HG03175 (cell line): ENCODE measurements around the gene NTM.

Source experiments
- ATAC-seq: cut with Tn5 transposase; IDR thresholded peaks from one replicate; pipeline ENCODE4 v1.9.1; 2021; ENCODE audit warnings: mild to moderate bottlenecking, moderate library complexity; ENCODE audit not compliant: unreplicated experiment

NTM gene

DNA sequence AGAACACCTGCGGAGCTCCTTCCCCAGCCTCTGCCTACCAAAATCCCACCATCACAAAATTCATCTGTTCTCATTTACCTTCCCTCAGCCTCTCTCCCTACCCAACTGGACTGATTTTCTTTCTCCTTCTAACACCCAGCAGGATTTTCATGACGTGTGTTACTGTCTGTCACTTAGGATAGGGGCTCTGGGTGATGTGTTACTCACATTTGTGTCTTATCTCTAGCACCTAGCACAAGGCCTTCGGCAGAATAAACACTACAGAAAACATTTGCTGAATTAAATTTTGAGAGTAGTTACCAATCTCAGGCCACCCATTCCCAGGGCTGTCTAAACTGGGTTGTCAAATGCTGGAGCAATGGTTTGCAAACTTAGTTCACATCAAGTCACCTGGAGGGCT lies 88.0 kb downstream of the NTM start:
- ATAC-seq, result no peak

DNA sequence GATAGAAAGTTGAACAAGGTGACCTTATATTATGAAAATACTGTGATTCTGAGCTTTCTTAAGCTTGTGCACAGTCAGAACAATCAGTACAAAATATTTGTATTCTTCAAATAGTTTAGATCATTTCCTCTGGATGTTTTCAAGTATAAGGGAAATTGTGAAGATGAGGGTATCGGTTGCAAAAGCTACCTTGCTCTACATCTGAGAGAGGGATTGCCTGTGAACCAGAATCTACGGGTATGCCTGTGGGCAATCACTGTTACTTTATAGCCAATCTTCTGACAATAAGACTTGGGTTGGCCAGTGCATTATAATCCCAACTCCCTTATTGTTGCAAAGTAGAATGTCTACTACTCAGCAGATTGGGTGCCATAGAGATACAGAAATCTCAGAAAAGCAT lies 90.5 kb downstream of the NTM start:
- no peak for ATAC-seq

DNA sequence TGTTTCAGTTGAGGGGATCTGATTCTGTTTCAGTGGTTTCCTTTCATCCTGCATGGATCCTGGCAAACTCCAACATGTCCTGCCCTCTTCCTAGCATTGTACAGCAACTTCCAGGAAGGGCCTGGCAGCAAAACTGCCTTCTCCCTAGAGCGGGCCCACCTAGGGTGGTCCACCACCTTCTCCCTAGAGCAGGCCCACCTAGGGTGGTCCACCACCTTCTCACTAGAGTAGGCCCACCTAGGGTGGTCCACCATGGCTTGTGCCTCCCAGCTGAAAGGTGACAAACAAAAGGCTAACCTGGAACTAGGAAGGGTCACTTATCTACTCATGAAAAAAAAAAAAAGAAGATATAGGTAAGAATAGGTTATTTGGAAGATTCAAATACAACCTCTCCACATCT lies 92.2 kb downstream of the NTM start:
- ATAC-seq, result no peak

DNA sequence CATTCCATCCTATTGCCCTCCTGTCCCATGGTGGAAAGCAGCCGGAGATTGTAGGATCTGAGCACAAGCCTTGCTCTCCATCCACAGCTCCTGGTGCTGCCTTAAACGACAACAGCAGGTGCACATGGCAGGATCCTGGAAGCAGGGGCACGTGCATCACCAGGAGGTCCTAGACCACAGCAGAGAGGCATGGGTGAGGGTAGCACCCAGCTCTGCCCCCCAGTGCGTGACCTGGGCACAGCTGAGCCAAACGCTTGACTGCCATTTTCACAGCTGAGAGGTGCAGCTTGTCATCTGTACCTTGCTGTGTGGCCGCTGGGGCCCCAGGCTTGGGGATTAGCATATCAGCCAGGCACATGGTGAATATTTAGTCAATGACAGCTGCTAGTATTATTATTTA lies 92.7 kb downstream of the NTM start:
- ATAC-seq, result no peak

DNA sequence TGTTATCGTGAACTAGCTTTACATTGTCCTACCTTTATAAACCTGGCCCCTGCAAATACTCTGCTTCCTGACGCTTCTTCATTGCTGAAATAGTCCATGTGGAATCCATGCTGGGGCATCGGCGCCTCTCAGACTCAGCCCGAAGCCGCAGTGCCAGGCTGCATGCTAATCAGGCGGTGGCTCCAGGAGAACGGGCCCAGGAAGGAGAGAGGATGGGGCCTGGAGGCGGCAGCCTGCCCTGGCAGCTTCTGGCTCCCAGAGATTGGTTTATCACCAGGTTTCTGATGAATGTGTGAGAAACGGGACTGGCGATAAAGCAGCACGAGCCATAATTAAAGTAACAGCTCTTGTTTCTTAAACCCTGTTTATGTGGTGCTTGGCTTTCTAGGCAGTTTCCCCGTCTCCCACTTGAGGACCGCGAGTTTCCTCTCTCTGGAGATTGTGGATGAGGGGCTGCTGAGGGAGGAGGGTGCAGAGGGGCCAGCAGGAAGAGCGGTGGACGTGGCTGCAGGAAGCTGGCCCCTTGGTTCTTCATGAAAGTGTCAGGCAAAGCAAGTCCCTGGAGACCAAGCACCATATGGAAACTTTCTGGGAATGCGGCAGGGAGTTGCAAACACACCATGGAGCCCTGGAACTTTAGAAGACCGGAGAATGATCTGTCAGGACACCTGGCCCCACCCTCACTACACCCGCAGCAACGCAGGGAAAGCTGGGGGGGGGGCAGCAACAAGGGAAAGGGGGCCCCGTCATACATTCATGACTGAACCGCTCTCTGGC lies 93.4 kb downstream of the NTM start:
- no peak for ATAC-seq

DNA sequence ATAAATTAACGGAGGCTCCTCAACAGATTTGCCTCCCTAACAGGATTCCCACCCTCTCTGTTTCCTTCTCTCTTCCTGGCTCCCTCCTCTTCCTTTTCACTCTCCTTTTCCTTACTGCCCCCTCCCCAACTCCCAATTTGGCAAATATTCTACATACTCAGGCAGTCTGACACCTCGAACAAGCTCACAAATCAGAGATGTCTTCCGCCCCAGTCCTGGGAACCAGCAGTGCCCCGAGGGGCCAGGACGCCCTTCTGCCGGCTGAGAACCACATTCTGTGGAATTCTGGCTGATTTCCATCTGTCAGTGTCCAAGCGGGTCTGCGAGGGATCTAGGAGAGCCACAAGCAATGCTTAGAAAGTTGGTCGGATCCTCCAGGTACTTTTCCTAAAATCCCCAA lies 94.0 kb downstream of the NTM start:
- ATAC-seq, result no peak

DNA sequence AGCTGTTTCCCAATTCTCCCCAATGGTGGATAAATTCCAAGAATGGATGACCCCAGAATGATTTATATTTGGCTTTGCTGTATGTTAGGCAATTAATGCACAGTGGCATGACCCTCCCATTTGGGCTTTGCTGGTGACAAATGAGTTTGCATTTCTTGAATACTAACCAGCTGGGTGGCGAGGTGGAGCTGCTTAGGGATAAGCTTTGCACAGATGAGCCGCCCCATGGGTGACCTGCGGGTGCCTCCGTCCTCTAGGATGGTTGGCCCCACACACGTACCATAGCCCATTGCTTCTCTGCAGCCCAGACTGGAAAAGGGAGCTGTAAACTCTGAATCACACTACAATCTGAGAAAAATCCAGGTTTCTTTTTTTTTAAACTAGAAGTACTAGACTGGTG lies 94.6 kb downstream of the NTM start:
- no peak for ATAC-seq

DNA sequence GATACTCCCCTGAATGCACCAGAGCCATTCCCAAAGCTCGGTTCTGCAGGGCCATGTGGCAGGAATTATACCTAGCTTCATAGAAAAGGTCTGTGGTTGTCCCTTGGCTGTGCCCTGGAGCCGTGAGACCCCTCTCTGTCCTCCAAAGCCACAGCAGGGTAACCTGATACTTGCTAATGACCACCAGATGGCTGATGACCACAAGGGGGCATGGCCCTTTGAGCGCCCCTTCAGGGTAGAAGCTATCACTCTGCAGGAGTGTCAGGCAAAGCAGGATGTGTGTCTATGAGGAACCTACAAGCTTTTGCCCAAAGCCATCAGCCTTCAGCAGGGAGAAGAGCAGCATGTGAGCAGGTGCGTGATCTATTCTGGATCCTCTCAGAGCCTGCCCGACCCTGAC lies 95.3 kb downstream of the NTM start:
- ATAC-seq, result no peak

DNA sequence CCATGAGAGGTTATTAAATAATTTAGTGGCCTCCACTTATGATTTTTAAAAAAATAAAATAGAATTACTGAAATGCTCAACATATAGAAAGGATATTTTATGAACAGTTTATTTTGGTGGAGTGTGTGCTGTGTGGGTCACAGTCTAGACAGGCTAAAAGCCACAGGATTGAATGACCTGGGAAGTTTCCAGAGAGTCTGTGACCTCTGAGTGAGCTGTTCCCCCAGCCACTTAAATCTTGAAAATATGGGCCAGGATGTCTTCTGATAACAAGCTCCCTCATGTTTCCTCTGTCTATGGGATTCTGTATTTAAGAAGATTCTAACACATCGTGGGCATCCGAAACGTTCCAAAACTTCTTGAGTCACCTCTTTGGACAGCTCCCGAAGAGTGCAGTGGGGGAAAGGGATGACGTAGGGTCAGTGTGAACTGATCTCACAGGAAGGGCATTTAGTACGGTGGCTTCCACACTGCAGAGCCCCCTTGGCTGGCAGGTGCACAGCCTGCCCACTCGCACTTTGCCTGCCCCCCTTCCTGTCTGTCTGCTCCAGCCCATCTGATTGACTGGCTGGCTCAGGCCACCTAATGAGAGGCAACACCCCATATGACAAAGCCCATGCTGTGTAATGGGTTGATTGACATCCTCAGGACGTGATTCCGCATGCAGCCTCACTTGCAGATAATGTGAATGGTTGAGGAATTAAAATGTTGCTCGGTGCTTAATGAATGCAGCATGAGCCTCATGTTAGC lies 97.4 kb downstream of the NTM start:
- no peak for ATAC-seq

DNA sequence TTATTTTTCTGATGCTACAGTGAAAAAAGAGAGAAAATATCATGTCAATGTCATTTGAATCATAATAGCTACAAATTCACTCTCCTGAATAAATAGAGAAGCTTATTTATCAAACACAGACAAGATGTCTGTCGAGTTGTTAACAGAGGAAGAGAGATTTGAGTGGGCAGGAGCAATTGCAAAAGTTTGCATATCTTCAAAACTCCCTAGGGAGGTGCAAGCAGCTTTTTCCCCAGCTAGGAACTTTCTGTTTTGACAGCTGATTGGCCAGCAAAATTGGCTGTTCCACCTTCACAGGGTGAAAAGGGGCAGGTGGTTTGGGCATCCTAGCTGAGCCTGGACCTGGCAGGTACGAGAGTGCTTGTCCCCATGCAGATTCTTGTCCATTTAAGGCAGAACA lies 98.2 kb downstream of the NTM start:
- no peak for ATAC-seq

DNA sequence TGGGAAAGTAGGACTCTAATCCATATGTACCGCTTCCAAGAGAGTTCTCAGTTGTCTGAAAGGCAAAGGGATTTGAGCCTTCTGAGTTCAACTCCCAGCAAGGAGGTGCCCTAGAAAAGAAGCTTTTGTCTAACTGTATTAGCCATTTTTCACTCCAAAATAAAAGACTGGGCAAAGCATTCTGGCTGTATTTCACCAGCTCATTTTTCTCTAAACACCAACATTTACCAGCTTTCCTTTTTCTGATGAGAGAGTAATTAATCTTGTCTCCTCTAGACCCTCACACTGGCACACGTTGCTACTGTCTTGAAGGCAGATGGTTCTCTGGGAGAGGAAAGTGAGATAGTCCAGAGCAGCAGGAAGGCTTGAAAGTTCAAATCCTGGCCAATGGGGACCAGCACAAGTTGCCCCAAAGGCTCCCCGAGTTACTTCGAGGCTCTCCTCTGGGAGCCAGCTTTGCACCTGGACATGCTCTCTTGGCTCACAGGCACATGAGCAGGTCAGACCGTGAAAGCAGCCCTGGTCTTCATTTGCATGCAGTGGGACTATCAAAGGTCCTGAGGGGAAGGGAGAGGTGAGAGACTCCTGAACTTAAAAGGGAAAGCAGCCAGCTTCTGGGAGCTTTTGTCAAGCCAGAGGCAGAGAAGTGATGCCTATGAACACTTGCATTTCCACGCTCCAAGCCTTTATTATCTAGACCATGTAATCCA lies 100.0 kb downstream of the NTM start:
- ATAC-seq, result no peak

DNA sequence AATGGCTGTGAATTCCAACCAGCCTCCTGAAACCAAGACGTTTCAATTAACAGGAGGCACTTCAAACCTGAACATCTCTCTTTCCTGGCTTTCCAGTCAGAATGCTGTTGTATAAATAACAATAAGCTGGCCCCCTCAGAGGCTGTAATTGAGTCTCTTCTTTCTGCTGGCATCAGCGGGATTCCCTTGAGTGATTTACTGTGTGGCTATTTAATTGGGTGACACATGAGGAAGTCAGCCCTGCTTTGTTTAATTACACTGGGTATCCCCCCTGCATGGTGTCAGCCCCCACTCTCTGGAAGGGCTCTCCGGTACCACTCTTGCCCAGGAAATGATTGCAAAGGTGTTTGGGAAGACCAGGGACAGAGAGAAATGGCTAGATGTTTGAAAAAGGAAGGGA lies 101.6 kb downstream of the NTM start:
- no peak for ATAC-seq

DNA sequence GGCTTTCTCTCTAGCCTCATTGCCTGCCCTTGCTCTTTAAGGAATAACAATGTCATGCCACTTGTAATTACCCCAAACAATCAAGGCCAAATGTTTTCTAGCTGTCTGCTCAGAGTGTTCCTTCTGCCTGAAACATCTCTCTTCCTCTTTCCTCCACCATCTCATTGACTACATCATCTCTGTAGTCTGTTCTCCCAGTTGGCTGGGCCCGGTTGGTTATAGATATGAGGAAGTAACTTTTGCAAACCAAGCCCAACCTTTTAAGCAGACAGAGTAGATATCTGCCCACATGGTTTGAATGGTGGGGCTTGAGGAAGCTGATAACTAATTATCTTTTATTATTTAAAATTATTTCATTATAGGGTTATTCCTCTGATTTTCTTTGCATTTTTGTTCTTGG lies 104.5 kb downstream of the NTM start:
- no peak for ATAC-seq

DNA sequence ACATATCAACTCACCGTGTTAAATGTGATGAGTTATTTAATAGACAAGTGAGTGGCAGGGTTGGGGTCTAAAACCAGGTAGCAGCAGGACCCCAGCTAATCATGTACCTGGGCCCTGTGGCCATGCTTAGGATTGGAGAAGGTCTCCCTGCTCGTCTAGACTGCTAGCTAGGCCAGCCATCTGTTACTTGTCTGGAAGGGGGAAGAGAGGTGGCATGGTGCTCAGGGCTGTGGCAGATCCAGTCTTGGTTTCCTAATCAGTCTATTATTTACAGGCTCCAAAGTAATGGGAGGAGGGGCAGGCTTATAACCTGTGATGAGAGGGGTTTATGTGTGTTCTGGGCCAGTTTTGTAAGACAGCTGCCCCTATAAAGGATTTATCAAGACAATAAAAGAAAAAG lies 105.9 kb downstream of the NTM start:
- ATAC-seq, result no peak

DNA sequence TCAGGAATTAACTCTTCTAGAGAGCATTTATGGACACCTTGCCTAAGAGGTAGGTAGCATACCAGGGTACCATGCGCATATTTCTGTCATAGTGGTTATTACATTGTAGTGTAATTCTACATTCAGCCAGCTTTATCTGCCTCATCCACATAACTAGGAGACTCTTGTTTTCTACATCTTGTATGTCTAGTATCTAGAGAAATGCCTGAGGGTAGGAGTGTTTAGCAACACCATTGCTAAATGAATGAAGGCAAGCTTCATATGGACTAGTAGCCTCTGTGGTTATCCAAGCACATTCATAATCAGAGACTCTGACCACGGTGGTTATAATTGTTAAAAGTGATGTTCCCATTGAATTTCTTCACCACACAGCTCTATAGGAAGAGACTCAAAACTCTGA lies 107.9 kb downstream of the NTM start:
- no peak for ATAC-seq

DNA sequence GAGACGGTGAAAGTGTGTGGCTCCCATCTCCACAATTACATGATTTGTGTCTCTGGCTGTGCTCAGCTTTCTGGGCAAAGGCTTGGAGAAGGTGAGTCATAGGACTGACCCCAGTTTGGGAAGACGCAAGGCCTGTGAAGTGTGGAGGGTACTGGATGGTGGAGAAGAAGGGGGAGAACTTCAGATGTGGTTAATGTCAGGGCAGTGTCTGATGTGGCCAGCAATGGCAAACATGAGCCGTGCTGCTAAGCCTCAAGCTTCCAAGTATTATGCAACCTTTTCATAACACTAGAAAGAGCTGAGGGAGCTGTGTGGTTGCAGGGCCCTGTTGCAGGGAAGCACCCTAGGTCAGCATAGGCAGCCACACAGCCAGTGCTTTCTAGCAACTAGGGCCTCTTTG lies 110.9 kb downstream of the NTM start:
- ATAC-seq, result no peak

DNA sequence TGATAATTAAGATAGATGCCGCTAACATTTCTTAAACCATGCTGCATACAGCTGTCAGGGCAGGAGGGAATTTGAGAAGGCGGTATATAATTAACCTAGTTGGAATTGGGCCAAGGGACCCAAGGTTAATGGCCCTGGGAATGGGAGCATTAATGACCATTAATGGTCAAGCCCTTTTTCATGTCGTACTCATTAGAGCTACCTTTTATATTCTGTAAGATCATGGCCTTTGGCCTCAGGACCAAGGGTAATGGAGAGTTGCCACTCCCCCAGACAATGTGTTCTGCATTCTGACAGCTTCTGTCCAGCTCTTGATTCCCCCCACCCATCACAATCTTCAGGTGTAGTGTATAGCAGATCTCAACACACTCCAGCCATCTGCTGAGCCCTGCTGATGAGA lies 111.6 kb downstream of the NTM start:
- no peak for ATAC-seq

DNA sequence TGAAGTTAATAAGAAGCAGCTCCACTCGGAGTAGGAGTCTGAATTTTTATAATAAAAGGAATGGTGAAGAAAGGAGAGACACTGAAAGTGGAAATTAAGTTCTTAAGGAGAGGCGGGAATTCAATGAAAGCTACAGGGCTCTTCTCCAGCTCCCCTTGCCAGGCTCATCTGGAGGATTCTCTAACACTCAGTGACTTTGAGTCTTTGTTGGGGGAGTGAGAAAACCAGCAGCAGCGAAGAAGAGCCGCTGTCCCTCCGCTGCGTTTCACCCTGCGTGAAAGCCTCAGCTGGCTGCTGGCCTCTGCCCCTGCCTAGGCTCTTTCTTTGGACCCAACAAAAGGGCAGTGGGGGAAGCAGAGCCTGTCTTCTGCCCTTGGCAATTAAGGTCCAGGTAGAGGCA lies 113.0 kb downstream of the NTM start:
- no peak for ATAC-seq

DNA sequence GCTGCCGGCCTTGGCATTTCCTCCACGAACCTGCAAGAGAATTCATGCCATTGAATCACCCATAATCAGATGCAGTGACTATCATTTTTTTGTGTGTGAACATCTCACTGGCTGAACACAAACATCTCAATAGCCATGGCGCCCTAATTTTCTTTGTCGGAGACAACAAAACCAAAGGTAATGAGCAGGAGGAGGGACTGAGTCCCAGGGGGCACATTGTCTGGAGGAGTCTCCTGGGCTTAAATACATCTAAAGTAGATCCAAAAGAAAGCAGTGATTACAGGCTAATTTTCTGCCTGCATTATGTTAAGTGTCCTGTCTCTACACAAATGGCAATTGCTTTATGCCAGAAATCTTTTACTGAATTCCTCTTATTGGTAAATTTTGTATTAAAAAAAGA lies 113.5 kb downstream of the NTM start:
- no peak for ATAC-seq

DNA sequence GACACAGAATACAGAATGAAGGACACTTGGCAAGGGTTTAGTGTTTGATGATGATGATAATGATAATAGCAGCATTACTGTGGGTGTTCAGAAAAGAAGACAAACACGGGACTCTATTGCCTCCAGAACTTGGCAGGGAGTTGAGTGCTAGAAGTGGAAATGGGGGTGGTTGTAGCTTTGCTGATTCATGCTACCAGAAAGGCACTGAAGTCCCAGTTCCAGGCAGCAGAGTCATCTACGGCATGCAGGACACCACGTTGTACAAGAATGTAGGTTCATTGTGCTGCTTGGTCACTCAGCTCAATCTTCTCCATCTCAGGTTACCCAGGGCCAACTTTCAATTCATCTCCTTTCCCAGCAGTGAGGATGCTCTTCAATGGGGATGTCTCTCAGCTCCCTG lies 115.7 kb downstream of the NTM start:
- ATAC-seq, result no peak

DNA sequence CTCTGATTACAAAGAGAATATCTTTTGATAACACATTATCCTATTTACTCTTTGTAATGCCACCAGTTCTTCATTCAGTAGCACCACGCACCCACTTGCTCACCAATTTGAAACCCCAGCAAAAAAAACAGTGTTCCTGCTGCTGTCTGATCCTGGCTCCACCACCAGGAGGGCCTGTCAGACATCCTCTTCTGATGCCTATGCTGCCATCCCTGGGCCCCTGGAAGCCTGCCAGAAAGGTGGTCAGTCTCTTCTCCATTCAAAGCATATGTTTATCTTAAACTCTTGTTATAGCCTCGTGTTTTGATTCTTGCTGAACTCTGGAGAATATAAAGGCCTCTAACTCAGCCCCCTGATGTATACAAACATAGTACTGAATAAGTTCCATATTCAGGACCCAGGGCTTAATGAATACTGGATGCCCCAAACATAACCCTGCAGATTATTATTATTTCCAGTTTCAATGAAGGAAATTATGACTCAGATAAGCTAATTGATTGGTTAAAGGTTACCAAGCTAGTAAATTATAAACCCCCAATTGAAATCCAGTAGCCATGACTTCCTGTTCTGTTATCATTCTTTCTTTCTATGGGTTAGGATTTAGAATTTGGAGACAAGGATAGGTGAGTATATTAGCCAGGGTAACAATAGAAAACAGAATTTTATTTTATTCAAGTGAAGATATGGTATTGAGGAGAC lies 116.7 kb downstream of the NTM start:
- no peak for ATAC-seq
